Panc1 (cell line): ENCODE measurements around the gene C1QL1. TPM values are rescaled to one million over a fixed set of nuclear protein-coding genes. Genes with fewer than 3 reads are reported as not detected.

Experiments
- ATAC-seq: fragments of 200-7000 bp; cut with Tn5 transposase; 2 replicates; pipeline ENCODE4 v1.9.1; 2020; ENCODE audit warnings: mild to moderate bottlenecking, moderate library complexity
- BruUV-seq: library from RNA; stranded (reverse); fragments of 400-500 nt; replicated peaks from 2 replicates; lab custom pipeline; 2021; lab: Mats Ljungman, UMichigan
- CTCF ChIA-PET: fragments of 300-600 bp; sonication (Branson Sonifier 250); formaldehyde crosslinking; loops from one replicate; lab custom pipeline; 2022; ENCODE audit warnings: antibody characterized with exemption; lab: Charles Lee
- POLR2A ChIA-PET: fragments of 300-600 bp; sonication (Branson Sonifier 250); formaldehyde crosslinking; loops from one replicate; lab custom pipeline; 2022; ENCODE audit warnings: antibody characterized with exemption; lab: Charles Lee
- DNase-seq: peaks from one replicate; pipeline ENCODE4 v3.0.0-alpha.2; 2010; ENCODE audit warnings: low read depth, low spot score
- H3K27ac ChIP-seq: 2 replicates; pipeline ENCODE4 v1.5.1; 2011; ENCODE audit warnings: mild to moderate bottlenecking, low read length, inconsistent platforms
- H3K27me3 ChIP-seq: fragments of 200-500 bp; sonication (Bioruptor generic); 2 replicates; pipeline ENCODE4 v1.6.0; 2014; ENCODE audit warnings: low read length, inconsistent platforms; ENCODE audit not compliant: control insufficient read depth, insufficient read depth
- H3K36me3 ChIP-seq: fragments of 200-500 bp; sonication (Bioruptor generic); 2 replicates; pipeline ENCODE4 v1.5.1; 2014; ENCODE audit warnings: inconsistent platforms, mild to moderate bottlenecking, low read length, moderate library complexity; ENCODE audit not compliant: control insufficient read depth, insufficient read depth
- H3K4me1 ChIP-seq: 2 replicates; pipeline ENCODE4 v1.5.1; 2011; ENCODE audit warnings: inconsistent platforms, mild to moderate bottlenecking, low read length, moderate library complexity; ENCODE audit not compliant: control insufficient read depth, insufficient read depth
- H3K4me3 ChIP-seq, 2 experiments: 2 replicates each; pipeline ENCODE4 v1.5.1; 2011 to 2012; ENCODE audit warnings: low read depth in 2 of 2, low read length in 2 of 2, mild to moderate bottlenecking in 2 of 2, inconsistent platforms in 1 of 2, moderate library complexity in 1 of 2
- H3K9me3 ChIP-seq: fragments of 200-500 bp; sonication (Bioruptor generic); 2 replicates; pipeline ENCODE4 v1.5.1; 2014; ENCODE audit warnings: low read depth, mild to moderate bottlenecking, inconsistent platforms, low read length, moderate library complexity; ENCODE audit not compliant: control insufficient read depth, insufficient read depth
- CTCF ChIP-seq: fragments of 450-650 bp; IDR thresholded peaks from 2 replicates; pipeline ENCODE4 v1.5.1; 2017; ENCODE audit warnings: mild to moderate bottlenecking
- POLR2AphosphoS5 ChIP-seq: IDR thresholded peaks from 2 replicates; pipeline ENCODE4 v1.6.1; 2012; ENCODE audit warnings: mild to moderate bottlenecking, low read depth, low read length, moderate library complexity
- REST ChIP-seq, 2 experiments: IDR thresholded peaks; 2 replicates each; pipeline ENCODE4 v1.6.1; 2011 to 2012; ENCODE audit warnings: low read depth in 2 of 2, control low read depth in 1 of 2, low read length in 1 of 2, mild to moderate bottlenecking in 1 of 2, moderate library complexity in 1 of 2; ENCODE audit not compliant: insufficient read depth in 1 of 2
- SIN3A ChIP-seq: IDR thresholded peaks from 2 replicates; pipeline ENCODE4 v1.6.1; 2012; ENCODE audit warnings: low read depth, mild to moderate bottlenecking, low read length, moderate library complexity, borderline replicate concordance; ENCODE audit not compliant: insufficient read depth
- TCF7L2 ChIP-seq: IDR thresholded peaks from 2 replicates; pipeline ENCODE4 v1.6.1; 2011; ENCODE audit warnings: mild to moderate bottlenecking, low read depth, low read length, inconsistent platforms
- in situ Hi-C: cut with HindIII; loops from 2 replicates; pipeline ENCODE4 v1.10.0; 2016; ENCODE audit warnings: low sequenced_read_pairs, low pct_unique_long_range_greater_than_20kb
- intact Hi-C: fragments of 100-400 bp; cut with micrococcal nuclease; formaldehyde crosslinking; loops from one replicate; pipeline ENCODE4 v1.10.0; 2022; ENCODE audit not compliant: unreplicated experiment
- total RNA-seq: library from RNA; stranded (reverse); gene quantifications from one replicate; pipeline ENCODE4 v1.2.1, GENCODE V29; 2021; ENCODE audit not compliant: unreplicated experiment

The C1QL1 gene
- total RNA-seq, 1 experiment from 2014 or later: 9.5 TPM

GRCh38 chr17:44917456-44917855 is 50.6 kb downstream of the C1QL1 start:
- H3K27ac ChIP-seq: no peak overlapping the region
- H3K4me1 ChIP-seq: no peaks in the 10 kb centered on the region
- in situ Hi-C loops: no loop called here
- DNase-seq (no peak), ATAC-seq (no peak)
- H3K27me3 ChIP-seq: no peaks in the 10 kb centered on the region
- no peaks in the 10 kb centered on the region for H3K9me3 ChIP-seq
- BruUV-seq: no TSS peak
- CTCF ChIA-PET: no interaction called here
- POLR2A ChIA-PET: interaction anchor here (0.6 kb wide), 1 partner anchor 124 kb away, joined by 3 read pairs; no protein-coding TSS in a partner anchor
- TF ChIP-seq POLR2AphosphoS5 (no peak), TCF7L2 (no peak), REST (IDR thresholded peaks at IDR 0.05; ENCODE audit: insufficient read depth in 1 of 2, low read depth in 2 of 2, low read length in 1 of 2) (no peak), SIN3A (no peak)
- no peaks in the 10 kb centered on the region for H3K36me3 ChIP-seq
- H3K4me3 ChIP-seq: no peak overlapping the region
- intact Hi-C loops: no loop called here

- Histone ChIP-seq H3K9me3 (no peaks in the 10 kb centered on the region), H3K4me3 (no peak overlapping the region), H3K27ac (no peak overlapping the region), H3K36me3 (no peaks in the 10 kb centered on the region), H3K27me3 (no peaks in the 10 kb centered on the region), H3K4me1 (no peaks in the 10 kb centered on the region)
- DNase-seq (no peak), ATAC-seq (no peak)
- no TSS peak for BruUV-seq
- CTCF ChIA-PET: interaction anchor here (0.6 to 0.7 kb wide), 2 partner anchors 16 to 27 kb away, joined by 5 to 11 read pairs; no protein-coding TSS in a partner anchor
- in situ Hi-C loops: no loop called here
- intact Hi-C loops: no loop called here
- TF ChIP-seq TCF7L2 (no peak), POLR2AphosphoS5 (no peak), SIN3A (no peak)
- POLR2A ChIA-PET: no interaction called here
Observed at GRCh38 chr17:44916781-44917241, 51.3 kb downstream of the C1QL1 start.

- H3K27me3 ChIP-seq: no peaks in the 10 kb centered on the region
- no peaks in the 10 kb centered on the region for H3K4me1 ChIP-seq
- no peak overlapping the region for H3K4me3 ChIP-seq
- DNase-seq (no peak), ATAC-seq (no peak)
- ChIA-PET CTCF (interaction anchor here (0.6 to 0.7 kb wide), 2 partner anchors 16 to 26 kb away, joined by 5 to 11 read pairs; no protein-coding TSS in a partner anchor), POLR2A (no interaction called here)
- TF ChIP-seq SIN3A (no peak), REST (IDR thresholded peaks at IDR 0.05; ENCODE audit: insufficient read depth in 1 of 2, low read depth in 2 of 2, low read length in 1 of 2) (no peak), CTCF (no peak), POLR2AphosphoS5 (no peak), TCF7L2 (no peak)
- no peak overlapping the region for H3K27ac ChIP-seq
- BruUV-seq: no TSS peak
- H3K9me3 ChIP-seq: no peaks in the 10 kb centered on the region
- no peaks in the 10 kb centered on the region for H3K36me3 ChIP-seq
- in situ Hi-C loops (no loop called here), intact Hi-C loops (no loop called here)
Observed at GRCh38 chr17:44915862-44916780, 52.0 kb downstream of the C1QL1 start.
